H9 (cell line): ENCODE results near the gene GPR183. TPM values are rescaled to one million over a fixed set of nuclear protein-coding genes. Genes with fewer than 3 reads are reported as not detected.

Experiments
- DNase-seq: peaks from one replicate; pipeline ENCODE4 v3.0.0-alpha.2; 2017
- H2AFZ ChIP-seq: one replicate; pipeline ENCODE4 v1.6.1; 2013; ENCODE audit warnings: mild to moderate bottlenecking, low read length, control low read depth, moderate library complexity
- H2AK5ac ChIP-seq: 2 replicates; pipeline ENCODE4 v1.6.1; 2013; ENCODE audit warnings: low read length, control low read depth, mixed read lengths; ENCODE audit not compliant: insufficient read length
- H2BK120ac ChIP-seq: one replicate; pipeline ENCODE4 v1.6.1; 2013; ENCODE audit warnings: low read depth, mild to moderate bottlenecking, low read length, control low read depth, inconsistent platforms; ENCODE audit not compliant: poor library complexity, severe bottlenecking
- H2BK12ac ChIP-seq: 2 replicates; pipeline ENCODE4 v1.6.1; 2013; ENCODE audit warnings: low read length, control low read depth, mixed read lengths, low read depth; ENCODE audit not compliant: insufficient read length
- H2BK15ac ChIP-seq: 2 replicates; pipeline ENCODE4 v1.6.1; 2013; ENCODE audit warnings: low read depth, low read length, control low read depth
- H2BK20ac ChIP-seq: one replicate; pipeline ENCODE4 v1.6.1; 2013; ENCODE audit warnings: low read depth, mild to moderate bottlenecking, low read length, control low read depth, inconsistent platforms; ENCODE audit not compliant: poor library complexity, severe bottlenecking
- H2BK5ac ChIP-seq: 2 replicates; pipeline ENCODE4 v1.6.1; 2013; ENCODE audit warnings: low read length, control low read depth, mixed read lengths; ENCODE audit not compliant: insufficient read length
- H3K14ac ChIP-seq: 2 replicates; pipeline ENCODE4 v1.6.1; 2013; ENCODE audit warnings: low read length, control low read depth; ENCODE audit not compliant: insufficient read depth
- H3K18ac ChIP-seq: 2 replicates; pipeline ENCODE4 v1.6.1; 2013; ENCODE audit warnings: low read depth, mild to moderate bottlenecking, mixed read lengths, low read length, control low read depth; ENCODE audit not compliant: insufficient read length
- H3K23ac ChIP-seq: 2 replicates; pipeline ENCODE4 v1.6.1; 2013; ENCODE audit warnings: low read length, control low read depth, mixed read lengths, low read depth; ENCODE audit not compliant: insufficient read length
- H3K23me2 ChIP-seq: 2 replicates; pipeline ENCODE4 v1.6.1; 2013; ENCODE audit warnings: low read depth, mild to moderate bottlenecking, mixed read lengths, low read length, control low read depth; ENCODE audit not compliant: insufficient read length, poor library complexity, severe bottlenecking
- H3K27ac ChIP-seq: 2 replicates; pipeline ENCODE4 v1.5.1; 2013; ENCODE audit warnings: low read length, control low read depth, mixed read lengths, low read depth; ENCODE audit not compliant: insufficient read length
- H3K27me3 ChIP-seq: 2 replicates; pipeline ENCODE4 v1.6.1; 2013; ENCODE audit warnings: low read length, control low read depth, inconsistent platforms; ENCODE audit not compliant: insufficient read depth
- H3K4ac ChIP-seq: 2 replicates; pipeline ENCODE4 v1.6.1; 2013; ENCODE audit warnings: low read depth, mild to moderate bottlenecking, control low read depth, inconsistent platforms, low read length, moderate library complexity
- H3K4me1 ChIP-seq: 2 replicates; pipeline ENCODE4 v1.6.1; 2013; ENCODE audit warnings: low read length, control low read depth, inconsistent platforms; ENCODE audit not compliant: insufficient read depth
- H3K4me2 ChIP-seq: 2 replicates; pipeline ENCODE4 v1.6.1; 2013; ENCODE audit warnings: low read length, control low read depth, mixed read lengths; ENCODE audit not compliant: insufficient read length, insufficient read depth
- H3K56ac ChIP-seq: 2 replicates; pipeline ENCODE4 v1.6.1; 2013; ENCODE audit warnings: low read depth, mild to moderate bottlenecking, mixed read lengths, low read length, control low read depth; ENCODE audit not compliant: insufficient read length
- H3K79me1 ChIP-seq: 2 replicates; pipeline ENCODE4 v1.6.1; 2013; ENCODE audit warnings: low read depth, mild to moderate bottlenecking, moderate library complexity, low read length, control low read depth, inconsistent platforms; ENCODE audit not compliant: insufficient read depth, poor library complexity, severe bottlenecking
- H3K79me2 ChIP-seq: 2 replicates; pipeline ENCODE4 v1.6.1; 2013; ENCODE audit warnings: low read length, control low read depth, inconsistent platforms; ENCODE audit not compliant: insufficient read depth
- H3K9ac ChIP-seq: 2 replicates; pipeline ENCODE4 v1.6.1; 2013; ENCODE audit warnings: low read length, control low read depth, mixed read lengths; ENCODE audit not compliant: insufficient read length; ENCODE audit errors: extremely low read depth
- H3K9me3 ChIP-seq: one replicate; pipeline ENCODE4 v1.6.1; 2013; ENCODE audit warnings: low read depth, low read length, inconsistent platforms; ENCODE audit not compliant: control insufficient read depth
- H3T11ph ChIP-seq: one replicate; pipeline ENCODE4 v1.6.1; 2013; ENCODE audit warnings: mild to moderate bottlenecking, low read length, control low read depth, inconsistent platforms
- H4K20me1 ChIP-seq: one replicate; pipeline ENCODE4 v1.6.1; 2013; ENCODE audit not compliant: control insufficient read depth, insufficient read length, insufficient read depth
- H4K5ac ChIP-seq: 2 replicates; pipeline ENCODE4 v1.6.1; 2013; ENCODE audit warnings: low read depth, mild to moderate bottlenecking, mixed read lengths, low read length, control low read depth; ENCODE audit not compliant: insufficient read length
- H4K8ac ChIP-seq: replicated peaks from 2 replicates; pipeline ENCODE4 v1.6.1; 2013; ENCODE audit warnings: low read length, control low read depth, mixed read lengths, low read depth; ENCODE audit not compliant: insufficient read length
- H4K91ac ChIP-seq: 2 replicates; pipeline ENCODE4 v1.6.1; 2013; ENCODE audit warnings: low read depth, mild to moderate bottlenecking, moderate library complexity, mixed read lengths, low read length, control low read depth; ENCODE audit not compliant: insufficient read length
- H3K27ac Mint-ChIP-seq, 3 experiments: 2 replicates in 2 of 3; 3 replicates in 1 of 3; pipeline ENCODE4 v1.8.0; 2020 to 2021; ENCODE audit warnings: mixed read lengths in 3 of 3, mild to moderate bottlenecking in 1 of 3, moderate library complexity in 1 of 3
- H3K27me3 Mint-ChIP-seq: 2 replicates; pipeline ENCODE4 v1.8.0; 2021; ENCODE audit warnings: low read depth, mild to moderate bottlenecking, moderate library complexity, mixed read lengths
- H3K36me3 Mint-ChIP-seq, 3 experiments: 2 replicates in 2 of 3; 3 replicates in 1 of 3; pipeline ENCODE4 v1.8.0; 2020 to 2021; ENCODE audit warnings: low read depth in 3 of 3, mixed read lengths in 3 of 3; ENCODE audit not compliant: insufficient read depth in 1 of 3
- H3K4me1 Mint-ChIP-seq, 2 experiments: 2 replicates each; pipeline ENCODE4 v1.8.0; 2020; ENCODE audit warnings: mixed read lengths in 2 of 2
- H3K4me3 Mint-ChIP-seq, 2 experiments: 2 replicates in 1 of 2; 3 replicates in 1 of 2; pipeline ENCODE4 v1.8.0; 2020 to 2021; ENCODE audit warnings: mild to moderate bottlenecking in 2 of 2, mixed read lengths in 2 of 2, moderate library complexity in 1 of 2
- H3K9me3 Mint-ChIP-seq, 2 experiments: 2 replicates in 1 of 2; 3 replicates in 1 of 2; pipeline ENCODE4 v1.8.0; 2020; ENCODE audit warnings: mild to moderate bottlenecking in 2 of 2, mixed read lengths in 2 of 2, moderate library complexity in 1 of 2
- CTCF ChIP-seq: fragments of 200-600 bp; sonication (generic); conservative IDR thresholded peaks from 3 replicates; pipeline ENCODE4 v1.8.0; 2021; ENCODE audit warnings: antibody characterized with exemption, mild to moderate bottlenecking
- WGBS: extraction: QIAGEN DNeasy Blood & Tissue Kit; methylation state at CpG from one replicate; pipeline ENCODE4 v1.1.7; 2013; ENCODE audit warnings: missing lambda C conversion rate, low lambda C conversion rate, mixed read lengths; ENCODE audit not compliant: insufficient read length; ENCODE audit errors: extremely low coverage; 5-methylcytosine and 5-hydroxymethylcytosine counted together
- long read RNA-seq: library from polyadenylated mRNA; unstranded; transcript quantifications from one replicate; pipeline ENCODE4 v2.0.0, GENCODE V29; 2020
- total RNA-seq: library from RNA; stranded (reverse); gene quantifications from 2 replicates; pipeline ENCODE4 v1.2.1, GENCODE V29; 2021

GPR183 gene
- total RNA-seq = not detected in 2 replicates
- long read RNA-seq = 0 reads

GRCh38 chr13:99307247-99307646 lies at the start of gene GPR183:
Gene GPR183 (minus strand): TSS chr13:99307399. CDS start chr13:99296145, 11,254 bp downstream.
- no peak for TF ChIP-seq CTCF
- Histone ChIP-seq H3K27ac (no peak within 1 kb of the TSS), H2BK12ac (no peak within 1 kb of the TSS), H3K79me2 (0 out of 2 replicates have a peak, but pooled peaks cover 2% of the 10 kb centered on the region), H3K4me1 (no peaks in the 10 kb centered on the region; the same call in 1 of the 2 replicates), H2BK15ac (no peak within 1 kb of the TSS; the same call in 1 of the 2 replicates), H4K8ac (no peak within 1 kb of the TSS), H3K23me2 (no peaks in the 10 kb centered on the region), H2BK20ac (no peak within 1 kb of the TSS), H3K79me1 (no peaks in the 10 kb centered on the region), H3K18ac (no peak within 1 kb of the TSS), H3K9me3 (no peaks in the 10 kb centered on the region), H3T11ph (no peak within 1 kb of the TSS), H2AFZ (no peak within 1 kb of the TSS), H2BK120ac (no peak within 1 kb of the TSS), H3K56ac (no peak within 1 kb of the TSS), H2AK5ac (no peak within 1 kb of the TSS), H2BK5ac (no peak within 1 kb of the TSS), H3K4ac (no peak within 1 kb of the TSS), H3K27me3 (peaks cover under 1% of the 10 kb centered on the region; the same call in 1 of the 2 replicates), H3K9ac (peak within 1 kb of the TSS; percentile 8), H4K5ac (no peak within 1 kb of the TSS), H3K14ac (no peak within 1 kb of the TSS), H4K91ac (no peak within 1 kb of the TSS), H3K23ac (no peak within 1 kb of the TSS), H4K20me1 (no peaks in the 10 kb centered on the region), H3K4me2 (no peak within 1 kb of the TSS)
- WGBS = no CpG with 5 or more reads among the region's 4 CpGs
- Mint-ChIP-seq H3K9me3 (no peaks in the 10 kb centered on the region), H3K36me3 (peaks cover 5 to 7% (median 6%) of the 10 kb centered on the region in 3 experiments; a peak in 4 of 7 replicates), H3K4me3 (no peak within 1 kb of the TSS), H3K4me1 (peaks cover 15 to 19% of the 10 kb centered on the region in 2 experiments), H3K27me3 (no peaks in the 10 kb centered on the region), H3K27ac (peak within 1 kb of the TSS in 1 of 3 experiments; percentile 21; a peak in 2 of 7 replicates)
- DNase-seq = no peak
